ENCODE data around the gene GSTM2.

- TF ChIP-seq CTCF (IDR thresholded peaks at IDR 0.05; ENCODE audit: low read depth, low read length, missing input control) = no peak
- TF ChIP-seq SP1 (IDR thresholded peaks at IDR 0.05) = no peak
- no peak for TF ChIP-seq GABPA (IDR thresholded peaks at IDR 0.05 in 1 of 2, conservative IDR thresholded peaks at IDR 0.05 in 1 of 2)
- TF ChIP-seq RAD21 (IDR thresholded peaks at IDR 0.05) = no peak
- TF ChIP-seq ATF3 (IDR thresholded peaks at IDR 0.05) = no peak
- TF ChIP-seq EGR1 (IDR thresholded peaks at IDR 0.05; ENCODE audit: low read depth in 2 of 2) = no peak
- TF ChIP-seq JUND (IDR thresholded peaks at IDR 0.05) = no peak
- TF ChIP-seq, protein P1, sequence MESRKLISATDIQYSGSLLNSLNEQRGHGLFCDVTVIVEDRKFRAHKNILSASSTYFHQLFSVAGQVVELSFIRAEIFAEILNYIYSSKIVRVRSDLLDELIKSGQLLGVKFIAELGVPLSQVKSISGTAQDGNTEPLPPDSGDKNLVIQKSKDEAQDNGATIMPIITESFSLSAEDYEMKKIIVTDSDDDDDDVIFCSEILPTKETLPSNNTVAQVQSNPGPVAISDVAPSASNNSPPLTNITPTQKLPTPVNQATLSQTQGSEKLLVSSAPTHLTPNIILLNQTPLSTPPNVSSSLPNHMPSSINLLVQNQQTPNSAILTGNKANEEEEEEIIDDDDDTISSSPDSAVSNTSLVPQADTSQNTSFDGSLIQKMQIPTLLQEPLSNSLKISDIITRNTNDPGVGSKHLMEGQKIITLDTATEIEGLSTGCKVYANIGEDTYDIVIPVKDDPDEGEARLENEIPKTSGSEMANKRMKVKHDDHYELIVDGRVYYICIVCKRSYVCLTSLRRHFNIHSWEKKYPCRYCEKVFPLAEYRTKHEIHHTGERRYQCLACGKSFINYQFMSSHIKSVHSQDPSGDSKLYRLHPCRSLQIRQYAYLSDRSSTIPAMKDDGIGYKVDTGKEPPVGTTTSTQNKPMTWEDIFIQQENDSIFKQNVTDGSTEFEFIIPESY (IDR thresholded peaks at IDR 0.05) = no peak
- TF ChIP-seq, protein P2, sequence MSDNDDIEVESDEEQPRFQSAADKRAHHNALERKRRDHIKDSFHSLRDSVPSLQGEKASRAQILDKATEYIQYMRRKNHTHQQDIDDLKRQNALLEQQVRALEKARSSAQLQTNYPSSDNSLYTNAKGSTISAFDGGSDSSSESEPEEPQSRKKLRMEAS (IDR thresholded peaks at IDR 0.05) = no peak
- no peak for TF ChIP-seq TAF1 (conservative IDR thresholded peaks at IDR 0.05)
- TF ChIP-seq REST (IDR thresholded peaks at IDR 0.05) = no peak
Observed at GRCh38 chr1:109721971-109722370, 54.1 kb downstream of the GSTM2 start.

All from liver (tissue), 3 donors.